Measurements from ENCODE around the gene PAX5.

- no peak for TF ChIP-seq ELF4 (IDR thresholded peaks at IDR 0.05)
- TF ChIP-seq FOXM1 (IDR thresholded peaks at IDR 0.05; ENCODE audit: borderline replicate concordance) = no peak
- no peak for TF ChIP-seq SUZ12 (IDR thresholded peaks at IDR 0.05)
- no peak for TF ChIP-seq ZNF384 (IDR thresholded peaks at IDR 0.05)
- TF ChIP-seq BHLHE40 (IDR thresholded peaks at IDR 0.05; ENCODE audit: borderline replicate concordance) = no peak
Observed at GRCh38 chr9:36855448-36856315, 178.4 kb downstream of the PAX5 start.
